Caco-2 (cell line): Measurements from ENCODE around the gene USP25. TPM values are rescaled to one million over a fixed set of nuclear protein-coding genes. Genes with fewer than 3 reads are reported as not detected.

Source experiments
- BruUV-seq: library from RNA; stranded (reverse); fragments of 400-500 nt; replicated peaks from 2 replicates; lab custom pipeline; 2021; lab: Mats Ljungman, UMichigan
- CTCF ChIA-PET: fragments of 300-600 bp; sonication (Branson Sonifier 250); formaldehyde crosslinking; loops from one replicate; lab custom pipeline; 2022; ENCODE audit warnings: antibody characterized with exemption; lab: Charles Lee
- POLR2A ChIA-PET: fragments of 300-600 bp; sonication (Branson Sonifier 250); formaldehyde crosslinking; loops from one replicate; lab custom pipeline; 2022; ENCODE audit warnings: antibody characterized with exemption; lab: Charles Lee
- DNase-seq, 2 experiments: peaks; one replicate each; pipeline versions ENCODE4 v3.0.0 to v3.0.0-alpha.2; 2020 to 2022
- H3K27me3 ChIP-seq: replicated peaks from 2 replicates; pipeline ENCODE4 v1.6.0; 2011; ENCODE audit warnings: low read length; ENCODE audit not compliant: control insufficient read depth, insufficient read depth
- H3K36me3 ChIP-seq: 2 replicates; pipeline ENCODE4 v1.5.1; 2011; ENCODE audit warnings: low read length; ENCODE audit not compliant: control insufficient read depth, insufficient read depth
- H3K4me1 ChIP-seq: fragments of 250-450 bp; sonication (Bioruptor Pico); 2 replicates; pipeline ENCODE4 v1.5.1; 2020; ENCODE audit warnings: mild to moderate bottlenecking
- H3K4me3 ChIP-seq: 2 replicates; pipeline ENCODE4 v1.5.1; 2011; ENCODE audit warnings: low read depth, mild to moderate bottlenecking, control low read depth, low read length
- H3K9me3 ChIP-seq: fragments of 250-450 bp; sonication (Bioruptor Pico); 2 replicates; pipeline ENCODE4 v1.5.1; 2020; ENCODE audit warnings: mild to moderate bottlenecking, moderate library complexity
- H3K27ac Mint-ChIP-seq: one replicate; pipeline ENCODE4 v1.8.0; 2022; ENCODE audit warnings: mixed read lengths; ENCODE audit not compliant: unreplicated experiment
- H3K27me3 Mint-ChIP-seq: one replicate; pipeline ENCODE4 v1.8.0; 2022; ENCODE audit warnings: mixed read lengths; ENCODE audit not compliant: insufficient read depth, unreplicated experiment
- H3K36me3 Mint-ChIP-seq: one replicate; pipeline ENCODE4 v1.8.0; 2022; ENCODE audit warnings: mild to moderate bottlenecking, mixed read lengths; ENCODE audit not compliant: insufficient read depth, unreplicated experiment
- H3K4me1 Mint-ChIP-seq: one replicate; pipeline ENCODE4 v1.8.0; 2022; ENCODE audit warnings: low read depth, mixed read lengths; ENCODE audit not compliant: unreplicated experiment
- H3K4me3 Mint-ChIP-seq: one replicate; pipeline ENCODE4 v1.8.0; 2022; ENCODE audit warnings: mild to moderate bottlenecking, moderate library complexity, mixed read lengths; ENCODE audit not compliant: unreplicated experiment
- H3K9me3 Mint-ChIP-seq: one replicate; pipeline ENCODE4 v1.8.0; 2022; ENCODE audit warnings: mixed read lengths; ENCODE audit not compliant: unreplicated experiment
- intact Hi-C: fragments of 100-400 bp; cut with micrococcal nuclease; formaldehyde crosslinking; loops from one replicate; pipeline ENCODE4 v1.10.0; 2022; ENCODE audit not compliant: unreplicated experiment
- total RNA-seq: library from RNA; stranded (reverse); gene quantifications from 2 replicates; pipeline ENCODE4 v1.2.3, GENCODE V29; 2022
- TF ChIP-seq, protein P1 (sequence below), 2 experiments: fragments of 200-600 bp in 1 of 2; IDR thresholded peaks; 1 replicate in 1 of 2; 2 replicates in 1 of 2; pipeline versions ENCODE4 v1.5.1 to v1.8.0; 2011 to 2022; ENCODE audit warnings: antibody characterized with exemption in 1 of 2, control low read depth in 1 of 2, inconsistent platforms in 1 of 2, low read depth in 1 of 2, low read length in 1 of 2, mild to moderate bottlenecking in 1 of 2, moderate library complexity in 1 of 2; ENCODE audit not compliant: insufficient read depth in 1 of 2, severe bottlenecking in 1 of 2, unreplicated experiment in 1 of 2

USP25 gene
- total RNA-seq, 1 experiment from 2014 or later, result 44.3 TPM

GRCh38 chr21:15831497-15831896 lies 101.7 kb downstream of the USP25 start:
- H3K4me1 ChIP-seq, result no peaks in the 10 kb centered on the region
- H3K9me3 ChIP-seq, result no peaks in the 10 kb centered on the region
- BruUV-seq, result no TSS peak
- DNase-seq, result no peak
- H3K36me3 Mint-ChIP-seq, result peaks cover 40% of the 10 kb centered on the region
- ChIA-PET POLR2A (no interaction called here), CTCF (no interaction called here)
- no peaks in the 10 kb centered on the region for H3K36me3 ChIP-seq
- no peaks in the 10 kb centered on the region for H3K27me3 Mint-ChIP-seq
- H3K4me1 Mint-ChIP-seq, result no peaks in the 10 kb centered on the region
- no peak overlapping the region for H3K4me3 Mint-ChIP-seq
- no peaks in the 10 kb centered on the region for H3K9me3 Mint-ChIP-seq
- H3K4me3 ChIP-seq, result no peak overlapping the region
- H3K27ac Mint-ChIP-seq, result no peak overlapping the region
- intact Hi-C loops, result no loop called here
- H3K27me3 ChIP-seq, result no peaks in the 10 kb centered on the region
- TF ChIP-seq, protein P1, sequence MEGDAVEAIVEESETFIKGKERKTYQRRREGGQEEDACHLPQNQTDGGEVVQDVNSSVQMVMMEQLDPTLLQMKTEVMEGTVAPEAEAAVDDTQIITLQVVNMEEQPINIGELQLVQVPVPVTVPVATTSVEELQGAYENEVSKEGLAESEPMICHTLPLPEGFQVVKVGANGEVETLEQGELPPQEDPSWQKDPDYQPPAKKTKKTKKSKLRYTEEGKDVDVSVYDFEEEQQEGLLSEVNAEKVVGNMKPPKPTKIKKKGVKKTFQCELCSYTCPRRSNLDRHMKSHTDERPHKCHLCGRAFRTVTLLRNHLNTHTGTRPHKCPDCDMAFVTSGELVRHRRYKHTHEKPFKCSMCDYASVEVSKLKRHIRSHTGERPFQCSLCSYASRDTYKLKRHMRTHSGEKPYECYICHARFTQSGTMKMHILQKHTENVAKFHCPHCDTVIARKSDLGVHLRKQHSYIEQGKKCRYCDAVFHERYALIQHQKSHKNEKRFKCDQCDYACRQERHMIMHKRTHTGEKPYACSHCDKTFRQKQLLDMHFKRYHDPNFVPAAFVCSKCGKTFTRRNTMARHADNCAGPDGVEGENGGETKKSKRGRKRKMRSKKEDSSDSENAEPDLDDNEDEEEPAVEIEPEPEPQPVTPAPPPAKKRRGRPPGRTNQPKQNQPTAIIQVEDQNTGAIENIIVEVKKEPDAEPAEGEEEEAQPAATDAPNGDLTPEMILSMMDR (IDR thresholded peaks at IDR 0.05; ENCODE audit: insufficient read depth in 1 of 2, low read depth in 1 of 2, low read length in 1 of 2, severe bottlenecking in 1 of 2, unreplicated experiment in 1 of 2), result no peak

DNA sequence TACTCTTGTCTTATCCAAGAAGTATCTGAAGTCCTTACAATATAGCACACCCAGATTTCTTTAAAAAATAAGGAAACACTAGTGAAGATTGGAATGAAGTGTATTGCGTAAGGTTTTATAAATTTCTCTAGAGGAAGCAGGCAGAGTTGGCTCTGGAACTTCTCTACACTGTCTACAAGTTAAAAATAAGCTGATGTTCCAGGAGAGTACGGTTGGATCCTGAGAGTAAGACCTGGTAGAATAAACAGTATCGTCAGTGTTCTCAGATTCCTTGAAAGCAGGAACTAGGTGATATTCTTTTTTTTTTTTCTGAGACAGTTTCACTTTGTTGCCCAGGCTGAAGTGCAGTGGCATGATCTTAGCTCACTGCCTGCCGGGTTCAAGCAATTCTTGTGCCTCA lies 107.9 kb downstream of the USP25 start:
- intact Hi-C loops, result no loop called here
- no peaks in the 10 kb centered on the region for H3K36me3 ChIP-seq
- Mint-ChIP-seq H3K9me3 (no peaks in the 10 kb centered on the region), H3K4me1 (no peaks in the 10 kb centered on the region), H3K4me3 (no peak overlapping the region), H3K27me3 (no peaks in the 10 kb centered on the region), H3K27ac (no peak overlapping the region), H3K36me3 (peaks cover 8% of the 10 kb centered on the region)
- BruUV-seq, result no TSS peak
- H3K27me3 ChIP-seq, result no peaks in the 10 kb centered on the region
- CTCF ChIA-PET, result no interaction called here
- H3K4me1 ChIP-seq, result no peaks in the 10 kb centered on the region
- no peak overlapping the region for H3K4me3 ChIP-seq
- POLR2A ChIA-PET, result no interaction called here
- DNase-seq, result no peak
- TF ChIP-seq, protein P1 (IDR thresholded peaks at IDR 0.05; ENCODE audit: insufficient read depth in 1 of 2, low read depth in 1 of 2, low read length in 1 of 2, severe bottlenecking in 1 of 2, unreplicated experiment in 1 of 2), result no peak
- H3K9me3 ChIP-seq, result no peaks in the 10 kb centered on the region

GRCh38 chr21:15839026-15839425 lies 109.2 kb downstream of the USP25 start:
- Mint-ChIP-seq H3K27me3 (no peaks in the 10 kb centered on the region), H3K9me3 (no peaks in the 10 kb centered on the region), H3K36me3 (no peaks in the 10 kb centered on the region), H3K27ac (no peak overlapping the region), H3K4me3 (no peak overlapping the region), H3K4me1 (no peaks in the 10 kb centered on the region)
- no peaks in the 10 kb centered on the region for H3K27me3 ChIP-seq
- DNase-seq, result no peak
- TF ChIP-seq, protein P1 (IDR thresholded peaks at IDR 0.05; ENCODE audit: insufficient read depth in 1 of 2, low read depth in 1 of 2, low read length in 1 of 2, severe bottlenecking in 1 of 2, unreplicated experiment in 1 of 2), result no peak
- ChIA-PET POLR2A (no interaction called here), CTCF (no interaction called here)
- H3K4me3 ChIP-seq, result no peak overlapping the region
- no TSS peak for BruUV-seq
- H3K9me3 ChIP-seq, result no peaks in the 10 kb centered on the region
- intact Hi-C loops, result no loop called here
- no peaks in the 10 kb centered on the region for H3K4me1 ChIP-seq
- no peaks in the 10 kb centered on the region for H3K36me3 ChIP-seq
